ENCODE measurements around the gene RNF212.

Gene RNF212

DNA sequence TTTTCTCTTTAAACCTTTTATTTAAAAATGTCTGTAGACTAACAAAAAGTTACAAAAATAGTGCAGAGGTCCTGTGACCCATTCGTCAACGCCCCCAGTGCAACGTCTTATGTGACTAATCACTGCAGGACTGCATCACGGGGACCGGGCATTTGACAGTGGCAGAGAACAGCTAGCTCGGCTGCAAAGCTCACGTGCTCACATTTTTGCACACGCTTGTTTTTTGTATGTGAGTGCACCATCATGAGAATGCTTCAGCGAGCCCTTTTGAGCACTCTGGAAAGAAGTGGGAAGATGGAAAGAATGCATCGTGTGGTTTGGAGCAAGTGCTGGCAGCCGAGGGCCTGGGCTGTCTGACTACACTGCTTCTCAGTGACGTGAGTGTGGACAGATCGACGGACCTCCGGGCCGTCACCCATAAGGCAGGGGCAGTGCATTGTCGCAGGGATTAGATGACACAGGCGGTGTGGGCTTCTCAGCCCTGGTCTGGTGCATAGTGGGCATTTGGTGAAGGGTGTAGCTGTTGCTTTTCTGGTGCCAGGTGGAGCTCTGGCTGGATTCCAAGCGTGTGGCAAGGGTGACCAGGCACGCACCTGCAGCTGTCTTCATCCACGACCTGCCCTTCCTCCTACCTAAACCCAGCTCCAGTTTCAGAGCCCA, 41.3 kb upstream of the RNF212 start:
- no peak for DNase-seq (ENCODE audit: low read depth in 1 of 2, low spot score in 1 of 2)
- Histone ChIP-seq H3K4me3 (replicated peaks; ENCODE audit: insufficient read depth, low read length) (no peak overlapping the region), H3K27me3 (ENCODE audit: insufficient read depth, poor library complexity, severe bottlenecking) (peaks cover 2% of the 10 kb centered on the region), H3K27ac (replicated peaks) (no peak overlapping the region)
- TF ChIP-seq SPI1 (IDR thresholded peaks at IDR 0.05; ENCODE audit: borderline replicate concordance, low read depth) (no peak), GABPA (IDR thresholded peaks at IDR 0.05; ENCODE audit: low read depth) (no peak), POLR2AphosphoS5 (IDR thresholded peaks at IDR 0.05; ENCODE audit: low read depth) (no peak)
- TF ChIP-seq, protein P1, sequence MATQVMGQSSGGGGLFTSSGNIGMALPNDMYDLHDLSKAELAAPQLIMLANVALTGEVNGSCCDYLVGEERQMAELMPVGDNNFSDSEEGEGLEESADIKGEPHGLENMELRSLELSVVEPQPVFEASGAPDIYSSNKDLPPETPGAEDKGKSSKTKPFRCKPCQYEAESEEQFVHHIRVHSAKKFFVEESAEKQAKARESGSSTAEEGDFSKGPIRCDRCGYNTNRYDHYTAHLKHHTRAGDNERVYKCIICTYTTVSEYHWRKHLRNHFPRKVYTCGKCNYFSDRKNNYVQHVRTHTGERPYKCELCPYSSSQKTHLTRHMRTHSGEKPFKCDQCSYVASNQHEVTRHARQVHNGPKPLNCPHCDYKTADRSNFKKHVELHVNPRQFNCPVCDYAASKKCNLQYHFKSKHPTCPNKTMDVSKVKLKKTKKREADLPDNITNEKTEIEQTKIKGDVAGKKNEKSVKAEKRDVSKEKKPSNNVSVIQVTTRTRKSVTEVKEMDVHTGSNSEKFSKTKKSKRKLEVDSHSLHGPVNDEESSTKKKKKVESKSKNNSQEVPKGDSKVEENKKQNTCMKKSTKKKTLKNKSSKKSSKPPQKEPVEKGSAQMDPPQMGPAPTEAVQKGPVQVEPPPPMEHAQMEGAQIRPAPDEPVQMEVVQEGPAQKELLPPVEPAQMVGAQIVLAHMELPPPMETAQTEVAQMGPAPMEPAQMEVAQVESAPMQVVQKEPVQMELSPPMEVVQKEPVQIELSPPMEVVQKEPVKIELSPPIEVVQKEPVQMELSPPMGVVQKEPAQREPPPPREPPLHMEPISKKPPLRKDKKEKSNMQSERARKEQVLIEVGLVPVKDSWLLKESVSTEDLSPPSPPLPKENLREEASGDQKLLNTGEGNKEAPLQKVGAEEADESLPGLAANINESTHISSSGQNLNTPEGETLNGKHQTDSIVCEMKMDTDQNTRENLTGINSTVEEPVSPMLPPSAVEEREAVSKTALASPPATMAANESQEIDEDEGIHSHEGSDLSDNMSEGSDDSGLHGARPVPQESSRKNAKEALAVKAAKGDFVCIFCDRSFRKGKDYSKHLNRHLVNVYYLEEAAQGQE (IDR thresholded peaks at IDR 0.05; ENCODE audit: insufficient replicate concordance, low read depth): no peak
- TF ChIP-seq, protein P2, sequence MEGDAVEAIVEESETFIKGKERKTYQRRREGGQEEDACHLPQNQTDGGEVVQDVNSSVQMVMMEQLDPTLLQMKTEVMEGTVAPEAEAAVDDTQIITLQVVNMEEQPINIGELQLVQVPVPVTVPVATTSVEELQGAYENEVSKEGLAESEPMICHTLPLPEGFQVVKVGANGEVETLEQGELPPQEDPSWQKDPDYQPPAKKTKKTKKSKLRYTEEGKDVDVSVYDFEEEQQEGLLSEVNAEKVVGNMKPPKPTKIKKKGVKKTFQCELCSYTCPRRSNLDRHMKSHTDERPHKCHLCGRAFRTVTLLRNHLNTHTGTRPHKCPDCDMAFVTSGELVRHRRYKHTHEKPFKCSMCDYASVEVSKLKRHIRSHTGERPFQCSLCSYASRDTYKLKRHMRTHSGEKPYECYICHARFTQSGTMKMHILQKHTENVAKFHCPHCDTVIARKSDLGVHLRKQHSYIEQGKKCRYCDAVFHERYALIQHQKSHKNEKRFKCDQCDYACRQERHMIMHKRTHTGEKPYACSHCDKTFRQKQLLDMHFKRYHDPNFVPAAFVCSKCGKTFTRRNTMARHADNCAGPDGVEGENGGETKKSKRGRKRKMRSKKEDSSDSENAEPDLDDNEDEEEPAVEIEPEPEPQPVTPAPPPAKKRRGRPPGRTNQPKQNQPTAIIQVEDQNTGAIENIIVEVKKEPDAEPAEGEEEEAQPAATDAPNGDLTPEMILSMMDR (IDR thresholded peaks at IDR 0.05; ENCODE audit: insufficient read depth, low read length): no peak

DNA sequence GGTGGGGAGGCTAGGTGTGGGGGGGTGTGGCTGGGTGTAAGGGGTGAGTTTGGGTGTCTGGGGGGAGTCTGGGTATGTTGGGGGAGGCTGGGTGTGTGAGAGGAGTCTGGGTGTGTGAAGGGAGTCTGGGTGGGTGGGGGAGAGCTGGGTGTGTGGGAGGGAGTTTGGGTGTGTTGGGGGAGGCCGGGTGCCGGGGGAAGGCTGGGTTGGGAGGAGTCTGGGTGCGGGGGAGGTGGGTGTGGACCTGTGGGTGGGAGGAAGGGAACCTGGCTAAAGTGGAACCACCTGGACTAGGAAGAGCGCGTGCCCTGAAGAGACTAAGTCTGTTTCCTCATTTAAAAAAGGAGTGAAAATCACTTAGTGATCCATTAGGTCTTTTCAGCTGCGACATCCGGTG, 40.8 kb upstream of the RNF212 start:
- no peak overlapping the region for H3K4me3 ChIP-seq (replicated peaks; ENCODE audit: insufficient read depth, low read length)
- no peak for DNase-seq (ENCODE audit: low read depth in 1 of 2, low spot score in 1 of 2)
- no peak for TF ChIP-seq GABPA (IDR thresholded peaks at IDR 0.05; ENCODE audit: low read depth)
- TF ChIP-seq, protein P1 (IDR thresholded peaks at IDR 0.05; ENCODE audit: insufficient replicate concordance, low read depth): no peak
- peaks cover 2% of the 10 kb centered on the region for H3K27me3 ChIP-seq (ENCODE audit: insufficient read depth, poor library complexity, severe bottlenecking)
- H3K27ac ChIP-seq (replicated peaks): no peak overlapping the region

DNA sequence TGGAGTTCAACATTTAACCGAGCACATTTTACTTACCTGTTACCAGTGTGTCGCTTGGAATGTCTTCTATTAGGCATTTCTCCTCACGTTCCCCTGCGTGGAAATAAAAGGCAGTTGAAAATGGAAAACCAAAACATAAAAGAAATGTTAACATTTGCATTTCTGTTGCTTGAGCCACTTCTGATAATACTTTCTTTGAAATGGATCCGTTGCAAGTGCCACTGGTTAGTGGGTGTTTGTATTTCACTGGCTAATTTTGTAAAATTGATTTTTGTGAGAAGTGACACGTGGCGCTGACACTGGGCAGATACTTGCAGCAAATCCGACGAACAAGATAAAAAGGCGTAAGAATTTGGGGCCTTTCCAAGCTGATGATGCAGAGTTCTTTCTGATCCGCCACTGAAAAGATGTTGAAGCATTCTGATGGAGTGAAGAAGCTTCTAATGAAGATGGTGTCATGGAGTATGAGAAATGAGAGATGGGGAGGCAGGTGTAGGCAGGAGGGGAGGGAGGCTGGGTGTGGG, 40.3 kb upstream of the RNF212 start:
- TF ChIP-seq POLR2AphosphoS5 (IDR thresholded peaks at IDR 0.05; ENCODE audit: low read depth): no peak
- TF ChIP-seq SPI1 (IDR thresholded peaks at IDR 0.05; ENCODE audit: borderline replicate concordance, low read depth): no peak
- TF ChIP-seq, protein P2 (IDR thresholded peaks at IDR 0.05; ENCODE audit: insufficient read depth, low read length): no peak
- TF ChIP-seq, protein P1 (IDR thresholded peaks at IDR 0.05; ENCODE audit: insufficient replicate concordance, low read depth): no peak
- TF ChIP-seq GABPA (IDR thresholded peaks at IDR 0.05; ENCODE audit: low read depth): no peak
- DNase-seq (ENCODE audit: low read depth in 1 of 2, low spot score in 1 of 2): no peak
- H3K27ac ChIP-seq (replicated peaks): no peak overlapping the region

More for the DNA sequence above, 40.3 kb upstream of the RNF212 start:
- Histone ChIP-seq H3K4me3 (replicated peaks; ENCODE audit: insufficient read depth, low read length) (no peak overlapping the region), H3K27me3 (ENCODE audit: insufficient read depth, poor library complexity, severe bottlenecking) (peaks cover 2% of the 10 kb centered on the region)

Data from HL-60 (cell line).